HL-60 (cell line): ENCODE measurements around the gene BMPER.

Experiments used
- DNase-seq, 2 experiments: peaks; one replicate each; pipeline ENCODE4 v3.0.0-alpha.2; 2010 to 2020; ENCODE audit warnings: low read depth in 1 of 2, low spot score in 1 of 2
- H3K27ac ChIP-seq: fragments of 250-450 bp; sonication (Bioruptor Pico); replicated peaks from 2 replicates; pipeline ENCODE4 v1.5.1; 2020; ENCODE audit warnings: mild to moderate bottlenecking, moderate library complexity
- H3K27me3 ChIP-seq: fragments of 250-450 bp; sonication (Bioruptor Pico); 2 replicates; pipeline ENCODE4 v1.5.1; 2021; ENCODE audit warnings: mild to moderate bottlenecking, moderate library complexity; ENCODE audit not compliant: insufficient read depth, poor library complexity, severe bottlenecking
- H3K4me3 ChIP-seq: replicated peaks from 2 replicates; pipeline ENCODE4 v1.5.1; 2011; ENCODE audit warnings: mild to moderate bottlenecking, control low read depth, low read length; ENCODE audit not compliant: insufficient read depth
- CTCF ChIP-seq: IDR thresholded peaks from one replicate; pipeline ENCODE4 v1.5.1; 2011; ENCODE audit warnings: low read length, control low read depth, inconsistent platforms; ENCODE audit not compliant: insufficient read depth
- GABPA ChIP-seq: IDR thresholded peaks from 2 replicates; pipeline ENCODE4 v1.6.1; 2012; ENCODE audit warnings: low read depth
- POLR2AphosphoS5 ChIP-seq: IDR thresholded peaks from 2 replicates; pipeline ENCODE4 v1.6.1; 2012; ENCODE audit warnings: low read depth
- SPI1 ChIP-seq: IDR thresholded peaks from 2 replicates; pipeline ENCODE4 v1.6.1; 2012; ENCODE audit warnings: low read depth, mild to moderate bottlenecking, borderline replicate concordance
- TF ChIP-seq, protein P1 (sequence below): IDR thresholded peaks from 2 replicates; pipeline ENCODE4 v1.6.1; 2012; ENCODE audit warnings: low read depth; ENCODE audit not compliant: insufficient replicate concordance

The BMPER gene

GRCh38 chr7:34041707-34042106 lies 136.4 kb downstream of the BMPER start:
- no peak overlapping the region for H3K27ac ChIP-seq
- TF ChIP-seq CTCF: no peak
- no peak for TF ChIP-seq POLR2AphosphoS5
- no peak for TF ChIP-seq SPI1
- TF ChIP-seq, protein P1, sequence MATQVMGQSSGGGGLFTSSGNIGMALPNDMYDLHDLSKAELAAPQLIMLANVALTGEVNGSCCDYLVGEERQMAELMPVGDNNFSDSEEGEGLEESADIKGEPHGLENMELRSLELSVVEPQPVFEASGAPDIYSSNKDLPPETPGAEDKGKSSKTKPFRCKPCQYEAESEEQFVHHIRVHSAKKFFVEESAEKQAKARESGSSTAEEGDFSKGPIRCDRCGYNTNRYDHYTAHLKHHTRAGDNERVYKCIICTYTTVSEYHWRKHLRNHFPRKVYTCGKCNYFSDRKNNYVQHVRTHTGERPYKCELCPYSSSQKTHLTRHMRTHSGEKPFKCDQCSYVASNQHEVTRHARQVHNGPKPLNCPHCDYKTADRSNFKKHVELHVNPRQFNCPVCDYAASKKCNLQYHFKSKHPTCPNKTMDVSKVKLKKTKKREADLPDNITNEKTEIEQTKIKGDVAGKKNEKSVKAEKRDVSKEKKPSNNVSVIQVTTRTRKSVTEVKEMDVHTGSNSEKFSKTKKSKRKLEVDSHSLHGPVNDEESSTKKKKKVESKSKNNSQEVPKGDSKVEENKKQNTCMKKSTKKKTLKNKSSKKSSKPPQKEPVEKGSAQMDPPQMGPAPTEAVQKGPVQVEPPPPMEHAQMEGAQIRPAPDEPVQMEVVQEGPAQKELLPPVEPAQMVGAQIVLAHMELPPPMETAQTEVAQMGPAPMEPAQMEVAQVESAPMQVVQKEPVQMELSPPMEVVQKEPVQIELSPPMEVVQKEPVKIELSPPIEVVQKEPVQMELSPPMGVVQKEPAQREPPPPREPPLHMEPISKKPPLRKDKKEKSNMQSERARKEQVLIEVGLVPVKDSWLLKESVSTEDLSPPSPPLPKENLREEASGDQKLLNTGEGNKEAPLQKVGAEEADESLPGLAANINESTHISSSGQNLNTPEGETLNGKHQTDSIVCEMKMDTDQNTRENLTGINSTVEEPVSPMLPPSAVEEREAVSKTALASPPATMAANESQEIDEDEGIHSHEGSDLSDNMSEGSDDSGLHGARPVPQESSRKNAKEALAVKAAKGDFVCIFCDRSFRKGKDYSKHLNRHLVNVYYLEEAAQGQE: no peak
- TF ChIP-seq GABPA: no peak
- DNase-seq: no peak

GRCh38 chr7:34042406-34042805 lies 137.1 kb downstream of the BMPER start:
- Histone ChIP-seq H3K27ac (no peak overlapping the region), H3K4me3 (no peak overlapping the region), H3K27me3 (no peaks in the 10 kb centered on the region)
- no peak for TF ChIP-seq CTCF
- TF ChIP-seq, protein P1: no peak
- TF ChIP-seq SPI1: no peak
- no peak for TF ChIP-seq GABPA
- TF ChIP-seq POLR2AphosphoS5: no peak
- DNase-seq: no peak

More at GRCh38 chr7:34041707-34042106, 136.4 kb downstream of the BMPER start:
- no peak overlapping the region for H3K4me3 ChIP-seq
- no peaks in the 10 kb centered on the region for H3K27me3 ChIP-seq

DNA sequence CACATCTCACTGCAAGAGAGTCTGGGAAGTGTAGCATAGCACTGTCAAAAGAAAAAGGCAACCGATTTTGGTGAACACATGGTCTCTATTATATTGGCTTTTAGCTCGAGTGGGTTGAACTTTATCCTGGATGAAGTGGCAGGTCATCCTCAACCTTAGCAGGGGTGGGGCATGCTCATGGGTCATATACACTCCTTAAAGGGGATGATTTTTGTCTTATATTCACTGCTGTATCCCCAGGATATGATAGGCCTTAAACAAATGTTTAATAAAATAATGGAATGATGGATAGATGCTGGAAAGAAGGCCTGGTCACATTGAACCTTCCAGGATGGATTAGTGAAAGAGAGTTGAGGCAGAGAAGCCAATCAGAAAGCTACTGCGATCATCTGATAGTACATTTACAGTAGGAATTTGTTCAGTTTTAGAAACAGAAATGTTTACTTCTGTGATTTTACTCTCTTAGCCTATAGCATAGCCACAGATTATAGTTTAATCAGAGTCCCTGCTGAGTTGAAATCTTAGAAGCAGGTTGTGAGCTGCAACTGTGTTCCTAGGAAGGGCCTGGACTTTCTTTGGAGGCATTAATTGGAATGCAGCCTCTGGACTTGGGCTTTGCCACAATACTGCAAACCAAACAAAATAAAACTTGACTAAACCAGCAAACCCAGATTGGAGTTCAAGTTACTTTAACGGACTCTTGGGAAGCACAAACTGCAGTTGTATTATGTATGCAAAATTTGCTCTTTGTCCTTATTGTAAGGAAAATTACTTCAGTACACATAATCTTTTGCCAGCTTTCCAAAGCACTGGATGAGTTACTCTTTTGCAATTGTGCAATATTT lies 138.3 kb downstream of the BMPER start:
- no peak for TF ChIP-seq SPI1
- TF ChIP-seq CTCF: no peak
- TF ChIP-seq, protein P1: no peak
- TF ChIP-seq GABPA: no peak
- no peak for TF ChIP-seq POLR2AphosphoS5
- Histone ChIP-seq H3K4me3 (no peak overlapping the region), H3K27me3 (no peaks in the 10 kb centered on the region), H3K27ac (no peak overlapping the region)
- DNase-seq: no peak
